GM19455 (cell line): ENCODE results near the gene POLE4.

ENCODE experiments used
- ATAC-seq: cut with Tn5 transposase; IDR thresholded peaks from one replicate; pipeline ENCODE4 v1.9.1; 2021; ENCODE audit not compliant: unreplicated experiment

The POLE4 gene

GRCh38 chr2:74985978-74986609 lies 27.7 kb downstream of the POLE4 start:
- ATAC-seq, result no peak

- no peak for ATAC-seq
Measured at GRCh38 chr2:74991977-74992376, 33.5 kb downstream of the POLE4 start.

DNA sequence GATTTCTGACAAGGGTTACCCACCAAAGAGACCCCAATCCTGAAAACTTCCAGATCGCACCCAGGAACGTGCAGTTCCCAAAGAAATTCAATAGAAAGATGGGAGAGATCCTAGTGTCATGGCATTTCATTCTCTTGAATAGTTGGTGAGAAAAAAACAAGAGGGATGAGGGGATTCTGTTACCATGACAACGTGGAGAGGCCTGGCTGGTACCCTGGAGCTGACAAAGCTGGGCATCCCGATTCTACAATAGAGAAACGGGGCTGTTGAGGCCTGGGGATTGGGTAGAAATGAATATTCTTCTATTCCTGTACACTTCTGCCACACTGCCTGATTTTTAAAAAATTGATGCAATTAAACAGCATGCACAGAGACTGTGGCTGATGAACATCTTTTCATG lies 41.0 kb downstream of the POLE4 start:
- ATAC-seq, result no peak

- ATAC-seq, result no peak
Measured at GRCh38 chr2:75002007-75002406, 43.6 kb downstream of the POLE4 start.

DNA sequence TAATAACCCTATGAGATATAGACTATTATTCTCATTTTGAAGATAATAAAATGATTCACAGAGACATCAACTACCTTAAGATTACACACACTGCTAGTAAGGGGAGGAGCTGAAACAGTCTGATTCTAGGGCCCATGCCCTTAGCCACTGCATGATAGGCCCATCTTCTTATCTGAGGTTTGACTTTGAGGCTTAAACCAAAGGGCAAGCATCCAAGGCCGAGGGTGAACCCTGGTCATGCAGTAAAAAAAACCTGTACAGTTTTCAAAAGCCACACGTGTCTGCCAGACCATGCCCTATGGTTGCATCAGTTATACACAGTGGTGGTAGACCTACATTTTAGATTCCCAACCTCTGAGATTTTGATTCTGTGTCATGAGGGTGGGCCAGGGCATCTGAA lies 44.8 kb downstream of the POLE4 start:
- no peak for ATAC-seq

GRCh38 chr2:75003773-75004172 lies 45.3 kb downstream of the POLE4 start:
- no peak for ATAC-seq

- no peak for ATAC-seq
Measured at GRCh38 chr2:75006041-75006440, 47.6 kb downstream of the POLE4 start.

GRCh38 chr2:75007061-75007460 lies 48.6 kb downstream of the POLE4 start:
- ATAC-seq, result no peak

GRCh38 chr2:75007819-75008218 lies 49.4 kb downstream of the POLE4 start:
- ATAC-seq, result no peak

DNA sequence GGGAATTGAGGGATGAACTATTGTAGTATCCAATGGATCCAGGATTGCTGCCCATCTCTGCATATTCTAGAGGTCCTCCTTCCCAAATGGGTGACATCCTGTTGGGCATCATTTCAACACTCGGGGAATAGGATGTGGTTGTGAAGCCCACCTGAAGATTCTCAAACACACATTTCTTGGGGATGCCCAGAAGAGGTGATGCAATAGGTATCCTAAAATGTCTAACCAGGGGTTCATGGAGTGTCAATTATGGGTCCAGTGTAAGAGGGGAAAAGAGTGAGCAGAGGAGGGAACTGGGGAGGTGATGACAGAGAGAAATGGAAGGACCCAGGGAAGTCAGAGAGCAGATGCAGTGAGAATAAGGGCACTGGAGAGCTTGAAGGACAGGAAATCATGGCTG lies 52.1 kb downstream of the POLE4 start:
- ATAC-seq, result no peak

GRCh38 chr2:75012080-75012479 lies 53.6 kb downstream of the POLE4 start:
- ATAC-seq, result no peak

GRCh38 chr2:75018162-75018561 lies 59.7 kb downstream of the POLE4 start:
- no peak for ATAC-seq
